Measurements from ENCODE around the gene CCDC112.

- TF ChIP-seq, protein P1, sequence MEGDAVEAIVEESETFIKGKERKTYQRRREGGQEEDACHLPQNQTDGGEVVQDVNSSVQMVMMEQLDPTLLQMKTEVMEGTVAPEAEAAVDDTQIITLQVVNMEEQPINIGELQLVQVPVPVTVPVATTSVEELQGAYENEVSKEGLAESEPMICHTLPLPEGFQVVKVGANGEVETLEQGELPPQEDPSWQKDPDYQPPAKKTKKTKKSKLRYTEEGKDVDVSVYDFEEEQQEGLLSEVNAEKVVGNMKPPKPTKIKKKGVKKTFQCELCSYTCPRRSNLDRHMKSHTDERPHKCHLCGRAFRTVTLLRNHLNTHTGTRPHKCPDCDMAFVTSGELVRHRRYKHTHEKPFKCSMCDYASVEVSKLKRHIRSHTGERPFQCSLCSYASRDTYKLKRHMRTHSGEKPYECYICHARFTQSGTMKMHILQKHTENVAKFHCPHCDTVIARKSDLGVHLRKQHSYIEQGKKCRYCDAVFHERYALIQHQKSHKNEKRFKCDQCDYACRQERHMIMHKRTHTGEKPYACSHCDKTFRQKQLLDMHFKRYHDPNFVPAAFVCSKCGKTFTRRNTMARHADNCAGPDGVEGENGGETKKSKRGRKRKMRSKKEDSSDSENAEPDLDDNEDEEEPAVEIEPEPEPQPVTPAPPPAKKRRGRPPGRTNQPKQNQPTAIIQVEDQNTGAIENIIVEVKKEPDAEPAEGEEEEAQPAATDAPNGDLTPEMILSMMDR (IDR thresholded peaks at IDR 0.05): no peak
- TF ChIP-seq POLR2A (IDR thresholded peaks at IDR 0.05): no peak
- no peak for TF ChIP-seq EP300 (IDR thresholded peaks at IDR 0.05)
These were observed 5.1 kb downstream of the CCDC112 start for GRCh38 chr5:115291397-115291796.

All from ovary (tissue), 3 donors.